Measurements from ENCODE around the gene UPF2. TPM values are rescaled to one million over a fixed set of nuclear protein-coding genes. Genes with fewer than 3 reads are reported as not detected.
"Not testable (repeated sequence)": the region's sequence is repeated elsewhere in the genome, so short reads cannot be mapped to it uniquely, and the experiment has no call there.

Gene UPF2
- total RNA-seq, 1 donor from 2014 or later: 14.1 TPM

- no peak for DNase-seq (ENCODE audit: low read depth)
These were observed 3.0 kb upstream of the UPF2 start for GRCh38 chr10:12045596-12045995.

GRCh38 chr10:12042409-12042796, 206 bp downstream of the UPF2 start:
- DNase-seq (ENCODE audit: low read depth): peak; percentile 23

- peak; percentile 24 for DNase-seq (ENCODE audit: low read depth)
These were observed 722 bp downstream of the UPF2 start for GRCh38 chr10:12041766-12042408.

- DNase-seq (ENCODE audit: low read depth): no peak
These were observed 6.4 kb downstream of the UPF2 start for GRCh38 chr10:12036073-12036655.

- no peak for DNase-seq (ENCODE audit: low read depth)
These were observed 11.2 kb downstream of the UPF2 start for GRCh38 chr10:12031404-12031803.

DNA sequence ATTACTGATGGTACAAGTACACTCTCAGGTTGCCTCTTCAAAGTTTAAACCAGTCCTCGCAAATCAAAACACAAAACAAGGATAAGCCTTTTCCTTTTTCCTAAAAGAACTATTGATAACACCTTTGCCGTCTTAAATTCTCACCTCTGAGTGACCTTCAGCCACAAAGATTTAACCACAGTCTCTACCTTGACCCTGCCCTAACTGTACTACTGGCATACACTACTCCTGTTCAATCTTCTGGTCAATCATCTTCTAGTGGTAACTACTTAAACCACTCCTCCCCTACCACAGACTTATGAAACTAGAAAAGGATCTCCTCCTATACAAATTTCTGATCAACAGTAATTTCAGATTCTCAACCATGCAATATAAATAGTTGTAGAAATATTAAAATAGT, 15.1 kb downstream of the UPF2 start:
- DNase-seq (ENCODE audit: low read depth): no peak

DNA sequence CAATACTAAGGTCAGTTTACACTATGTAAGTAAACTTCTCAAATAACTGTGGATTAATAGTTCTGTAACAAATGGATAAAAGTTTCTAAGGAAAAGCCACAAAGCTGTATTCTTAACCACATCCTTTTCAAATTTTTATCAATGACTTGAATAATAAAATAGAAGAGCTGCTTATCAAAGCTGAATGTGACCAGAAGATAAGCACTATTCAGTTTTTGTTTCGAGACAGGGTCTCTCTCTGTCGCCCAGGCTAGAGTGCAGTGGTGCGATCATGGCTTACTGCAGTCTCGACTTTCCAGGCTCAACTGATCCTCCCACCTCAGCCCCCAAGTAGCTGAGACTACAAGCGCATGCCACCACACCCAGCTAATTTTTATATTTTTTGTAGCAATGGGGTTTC, 17.0 kb downstream of the UPF2 start:
- DNase-seq (ENCODE audit: low read depth): no peak

GRCh38 chr10:12022580-12023257, 19.9 kb downstream of the UPF2 start:
- DNase-seq (ENCODE audit: low read depth): no peak

DNA sequence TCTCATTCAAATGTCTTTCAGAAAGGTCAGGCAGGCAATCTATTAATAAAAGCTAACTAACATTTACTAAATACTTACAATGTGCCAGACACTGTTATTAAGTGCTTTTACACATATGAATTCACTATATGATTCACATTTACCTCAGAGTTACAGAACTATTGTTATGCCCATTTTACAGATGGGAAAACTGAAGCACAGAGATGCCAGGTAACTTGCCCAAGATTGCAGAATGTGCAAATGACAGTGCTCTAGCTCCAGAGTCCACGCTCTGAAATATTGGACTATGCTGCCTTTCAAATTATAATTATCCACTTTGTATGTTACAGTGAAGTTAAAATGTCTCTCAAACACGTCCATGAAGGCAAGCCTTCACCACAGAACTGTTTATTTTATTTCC, 22.0 kb downstream of the UPF2 start:
- DNase-seq (ENCODE audit: low read depth): no peak

DNA sequence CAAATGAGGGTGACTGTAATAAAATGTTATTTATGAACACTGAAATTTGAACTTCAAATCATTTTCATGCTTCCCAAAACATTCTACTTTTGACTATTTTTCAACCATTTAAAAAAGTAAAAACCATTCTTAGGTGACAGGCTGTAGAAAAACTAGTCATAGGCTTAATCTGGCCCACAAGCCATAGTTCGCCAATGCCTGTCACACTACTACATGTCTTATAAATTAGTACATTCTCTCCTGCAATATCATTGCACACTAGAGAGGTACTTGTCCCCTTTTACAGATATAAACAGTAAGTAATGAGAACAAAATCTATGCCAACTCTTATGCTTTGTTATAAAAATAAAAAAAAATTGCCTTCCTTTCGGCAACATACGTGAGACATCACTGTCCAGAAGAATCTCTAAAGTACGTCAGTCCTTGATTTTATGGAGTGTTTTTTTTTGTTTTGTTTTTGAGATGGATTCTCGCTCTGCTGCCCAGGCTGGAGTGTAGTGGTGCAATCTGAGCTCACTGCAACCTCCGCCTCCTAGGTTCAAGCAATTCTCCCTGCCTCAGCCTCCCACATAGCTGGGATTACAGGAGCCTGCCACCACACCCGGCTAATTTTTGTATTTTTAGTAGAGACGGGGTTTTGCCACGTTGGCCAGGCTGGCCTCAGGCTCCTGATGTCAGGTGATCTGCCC, 23.2 kb downstream of the UPF2 start:
- no peak for DNase-seq (ENCODE audit: low read depth)

- DNase-seq (ENCODE audit: low read depth): no peak
These were observed 23.9 kb downstream of the UPF2 start for GRCh38 chr10:12018438-12019282.

GRCh38 chr10:12013926-12014325, 28.7 kb downstream of the UPF2 start:
- no peak for DNase-seq (ENCODE audit: low read depth)

DNA sequence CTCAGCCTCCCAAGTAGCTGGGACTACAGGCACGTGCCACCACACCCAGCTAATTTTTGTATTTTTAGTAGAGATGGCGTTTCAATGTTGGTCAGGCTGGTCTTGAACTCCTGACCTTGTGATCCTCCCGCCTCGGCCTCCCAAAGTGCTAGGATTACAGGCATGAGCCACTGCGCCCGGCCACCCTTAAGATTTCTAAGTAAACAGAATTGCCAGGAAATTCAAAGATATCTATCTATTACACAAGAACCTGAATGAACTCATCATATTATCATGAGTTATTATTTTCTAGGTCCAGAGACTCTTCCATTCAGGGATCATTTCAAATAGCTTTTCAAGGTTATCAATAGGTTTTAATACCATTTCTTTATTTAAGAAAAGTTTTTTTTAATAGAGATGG, 29.2 kb downstream of the UPF2 start:
- not testable (repeated sequence) for DNase-seq (ENCODE audit: low read depth)

- DNase-seq (ENCODE audit: low read depth): no peak
These were observed 32.3 kb downstream of the UPF2 start for GRCh38 chr10:12010353-12010752.

- DNase-seq (ENCODE audit: low read depth): not testable (repeated sequence)
These were observed 33.8 kb downstream of the UPF2 start for GRCh38 chr10:12008842-12009241.

DNA sequence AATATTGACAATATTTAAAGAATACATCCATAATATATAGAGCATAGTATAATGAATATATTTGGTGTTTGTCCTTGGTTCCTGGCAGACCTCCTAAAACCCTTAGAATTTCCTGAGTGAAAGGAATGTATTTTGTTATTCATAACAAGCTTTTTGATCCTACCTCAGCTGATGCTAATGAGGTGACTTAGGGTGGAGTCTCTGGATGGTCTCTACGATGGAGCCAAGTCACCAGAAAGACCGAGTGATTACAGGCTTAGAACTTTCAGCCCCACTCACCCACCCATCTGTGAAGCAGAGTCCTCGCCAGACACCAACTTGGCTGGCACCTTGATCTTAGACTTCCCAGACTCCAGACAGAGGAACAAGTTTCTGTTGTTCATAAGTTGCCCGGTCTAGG, 35.9 kb downstream of the UPF2 start:
- DNase-seq (ENCODE audit: low read depth): no peak

GRCh38 chr10:11993834-11994468, 48.7 kb downstream of the UPF2 start:
- no peak for DNase-seq (ENCODE audit: low read depth)

- DNase-seq (ENCODE audit: low read depth): no peak
These were observed 53.7 kb downstream of the UPF2 start for GRCh38 chr10:11988924-11989323.

DNA sequence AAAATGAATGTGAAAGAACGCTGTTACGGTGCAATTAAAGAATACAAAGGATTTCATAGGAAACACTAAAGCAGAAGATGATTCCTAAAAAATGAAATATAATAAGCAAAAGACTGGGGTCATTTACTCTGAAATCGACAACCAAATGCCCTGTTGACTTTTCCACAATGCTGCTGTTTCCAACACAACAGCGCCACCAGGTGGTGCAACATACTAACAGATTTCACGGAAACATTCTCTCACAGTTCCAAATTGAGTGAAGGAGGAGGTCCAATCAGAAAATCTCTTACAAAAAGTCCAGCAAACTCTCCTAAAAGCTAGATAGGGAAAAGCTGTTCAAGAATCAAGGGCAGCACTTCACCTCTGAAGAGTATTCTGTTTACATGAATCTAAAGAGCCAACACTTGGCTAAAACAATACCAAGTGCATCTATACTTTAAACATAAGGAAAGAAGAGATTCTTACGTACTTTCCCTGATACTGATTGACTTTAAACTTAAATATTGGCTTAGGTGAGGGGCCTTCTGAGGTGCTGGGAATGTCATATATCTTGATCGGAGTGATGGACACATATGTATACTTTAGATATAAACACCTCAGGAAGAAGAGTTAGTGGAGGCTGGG, 55.9 kb downstream of the UPF2 start:
- DNase-seq (ENCODE audit: low read depth): peak; percentile 83

DNA sequence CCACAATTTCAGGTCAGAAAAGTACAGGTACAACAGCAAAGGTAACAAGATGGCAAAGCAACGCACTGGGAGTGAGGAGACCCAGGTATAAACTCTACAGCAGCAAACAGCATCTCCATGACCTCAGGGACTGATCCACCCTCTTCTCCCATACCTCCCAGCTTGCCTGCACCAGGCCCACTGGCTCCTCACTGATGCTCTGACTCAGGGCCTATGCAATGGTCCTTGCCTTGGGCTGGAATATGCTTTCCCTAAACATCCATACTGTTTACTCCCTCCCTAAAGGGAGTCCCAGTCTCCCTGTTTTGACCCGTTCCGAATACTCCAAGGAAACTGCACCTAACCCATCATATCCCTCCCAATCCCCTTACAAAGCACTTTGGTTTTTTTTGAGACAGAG, 60.4 kb downstream of the UPF2 start:
- DNase-seq (ENCODE audit: low read depth): no peak

Measured in myocyte (in vitro differentiated cells).